Measurements from ENCODE around the gene SRRM5.

The SRRM5 gene

DNA sequence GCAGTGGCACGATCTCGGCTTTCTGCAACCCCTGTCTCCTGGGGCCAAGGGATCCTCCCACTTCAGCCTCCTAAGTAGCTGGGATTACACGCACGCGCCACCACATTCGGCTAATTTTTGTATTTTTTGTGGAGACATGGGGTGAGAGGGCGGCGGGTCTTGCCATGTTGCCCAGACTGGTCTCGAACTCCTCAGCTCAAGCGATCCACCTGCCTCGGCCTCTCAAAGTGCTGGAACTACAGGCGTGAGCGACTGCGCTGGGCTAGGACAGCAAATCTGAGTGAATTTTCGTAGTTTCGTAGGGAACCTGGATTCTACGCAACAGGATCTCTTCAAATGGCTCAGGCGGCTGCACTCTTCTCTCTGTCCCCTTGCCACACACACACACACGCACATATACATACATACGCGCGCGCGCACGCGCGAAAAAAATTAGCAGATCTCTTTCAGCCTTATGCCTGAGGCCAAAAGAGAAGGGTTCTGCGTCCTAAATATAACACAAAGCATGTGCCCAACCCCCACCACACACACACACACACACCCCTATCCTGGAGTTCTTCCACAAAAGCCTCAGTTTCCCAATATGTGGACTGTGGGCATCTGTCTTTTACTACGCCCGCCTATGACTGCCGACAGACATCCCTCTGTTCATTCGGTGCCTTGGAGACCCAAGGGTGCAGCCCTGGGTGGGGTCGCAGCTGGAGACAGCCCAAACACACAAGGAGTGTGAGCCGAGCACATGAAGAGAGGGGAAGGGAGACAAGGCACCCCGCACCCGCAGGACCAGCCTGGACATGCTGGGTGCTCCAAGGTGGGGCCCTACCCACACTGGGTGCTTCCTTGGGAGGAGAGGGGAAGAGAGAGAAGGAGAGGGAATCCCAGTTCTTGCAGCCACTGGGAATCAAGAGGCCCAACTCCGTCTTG is 35.7 kb upstream of the SRRM5 start:
- Histone ChIP-seq H3K27ac (ENCODE audit: low read depth, low read length) (no peak overlapping the region), H3K4me1 (ENCODE audit: control insufficient read depth, low read depth, low read length) (peaks cover 5% of the 10 kb centered on the region), H4K5ac (ENCODE audit: low read length) (no peak overlapping the region), H2BK120ac (ENCODE audit: low read depth, low read length) (no peak overlapping the region), H2AK5ac (ENCODE audit: low read length) (no peak overlapping the region), H4K8ac (ENCODE audit: low read depth, low read length) (no peak overlapping the region), H3K4me2 (ENCODE audit: low read length) (peak overlapping the region; percentile 34), H3K23ac (ENCODE audit: low read length) (no peak overlapping the region), H3K79me1 (ENCODE audit: low read length) (peaks cover 8% of the 10 kb centered on the region), H3K27me3 (ENCODE audit: insufficient read depth, low read length, poor library complexity) (no peaks in the 10 kb centered on the region), H3K18ac (ENCODE audit: low read length) (no peak overlapping the region), H3K4me3 (ENCODE audit: low read length) (no peak overlapping the region), H3K56ac (ENCODE audit: low read length) (peak overlapping the region; percentile 77), H3K79me2 (ENCODE audit: control insufficient read depth, insufficient read depth, low read length) (no peaks in the 10 kb centered on the region), H3K4ac (ENCODE audit: low read depth, low read length) (no peak overlapping the region), H3K36me3 (ENCODE audit: control insufficient read depth, insufficient read depth, low read length) (no peaks in the 10 kb centered on the region), H2BK5ac (ENCODE audit: low read length) (no peak overlapping the region), H2BK15ac (replicated peaks; ENCODE audit: low read depth) (no peak overlapping the region), H3K9ac (ENCODE audit: low read length) (peak overlapping the region; percentile 56)
- WGBS (ENCODE audit: extremely low coverage, insufficient coverage, low lambda C conversion rate): no CpG with 5 or more reads among the region's 37 CpGs
- DNase-seq: no peak

DNA sequence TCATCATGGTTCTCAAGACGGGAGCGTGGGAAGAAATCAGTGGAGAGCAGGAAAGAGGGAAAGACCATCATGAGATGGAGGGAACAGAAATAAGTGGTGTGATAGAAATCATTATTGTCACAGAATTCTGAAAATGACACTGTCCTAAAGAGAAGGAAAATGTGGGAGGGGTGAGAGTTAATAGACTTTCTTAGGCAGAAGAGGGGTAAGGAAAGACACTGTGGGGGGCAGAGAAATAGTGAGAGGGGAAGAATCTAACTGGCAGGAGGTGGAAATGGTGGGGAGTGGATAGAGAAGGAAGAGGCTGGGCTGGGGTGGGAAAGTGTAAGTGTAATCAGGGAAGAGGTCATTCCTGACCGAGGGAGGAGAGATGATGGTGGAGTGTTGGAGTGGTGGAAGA is 33.1 kb upstream of the SRRM5 start:
- Histone ChIP-seq H2AK5ac (ENCODE audit: low read length) (no peak overlapping the region), H2BK120ac (ENCODE audit: low read depth, low read length) (no peak overlapping the region), H3K27ac (ENCODE audit: low read depth, low read length) (no peak overlapping the region), H4K8ac (ENCODE audit: low read depth, low read length) (no peak overlapping the region), H3K18ac (ENCODE audit: low read length) (no peak overlapping the region), H3K79me2 (ENCODE audit: control insufficient read depth, insufficient read depth, low read length) (no peaks in the 10 kb centered on the region), H3K79me1 (ENCODE audit: low read length) (peaks cover 9% of the 10 kb centered on the region), H2BK15ac (replicated peaks; ENCODE audit: low read depth) (no peak overlapping the region), H3K23ac (ENCODE audit: low read length) (no peak overlapping the region), H3K4ac (ENCODE audit: low read depth, low read length) (no peak overlapping the region), H2BK5ac (ENCODE audit: low read length) (no peak overlapping the region), H3K4me1 (ENCODE audit: control insufficient read depth, low read depth, low read length) (peaks cover 9% of the 10 kb centered on the region), H4K5ac (ENCODE audit: low read length) (no peak overlapping the region), H3K27me3 (ENCODE audit: insufficient read depth, low read length, poor library complexity) (no peaks in the 10 kb centered on the region), H3K4me2 (ENCODE audit: low read length) (no peak overlapping the region), H3K36me3 (ENCODE audit: control insufficient read depth, insufficient read depth, low read length) (no peaks in the 10 kb centered on the region), H3K56ac (ENCODE audit: low read length) (no peak overlapping the region), H3K4me3 (ENCODE audit: low read length) (no peak overlapping the region), H3K9ac (ENCODE audit: low read length) (no peak overlapping the region)
- no peak for DNase-seq
- no CpG with 5 or more reads among the region's 3 CpGs for WGBS (ENCODE audit: extremely low coverage, insufficient coverage, low lambda C conversion rate)

DNA sequence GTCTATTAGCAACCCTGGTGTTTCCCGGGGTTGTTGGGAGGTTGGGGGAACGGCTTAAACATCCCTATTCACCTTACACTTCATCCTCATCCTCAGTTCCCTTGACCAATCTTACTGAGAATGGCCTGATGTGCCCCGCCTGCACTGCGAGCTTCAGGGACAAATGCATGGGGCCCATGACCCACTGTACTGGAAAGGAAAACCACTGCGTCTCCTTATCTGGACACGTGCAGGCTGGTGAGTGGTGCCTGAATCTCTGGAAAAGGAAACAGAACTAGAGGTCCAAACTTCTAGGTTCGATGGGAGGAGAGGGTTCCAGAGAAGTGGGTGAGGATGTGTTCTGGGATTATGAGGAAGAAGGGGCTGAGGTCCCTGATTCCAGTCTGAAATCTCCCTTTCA is 30.4 kb upstream of the SRRM5 start:
- H4K8ac ChIP-seq (ENCODE audit: low read depth, low read length): no peak overlapping the region
- peaks cover 6% of the 10 kb centered on the region for H3K4me1 ChIP-seq (ENCODE audit: control insufficient read depth, low read depth, low read length)
- H3K79me1 ChIP-seq (ENCODE audit: low read length): peaks cover 1% of the 10 kb centered on the region
- no peak overlapping the region for H2BK15ac ChIP-seq (replicated peaks; ENCODE audit: low read depth)
- peak overlapping the region; percentile 15 for H2AK5ac ChIP-seq (ENCODE audit: low read length)
- peak overlapping the region; percentile 0 for H3K4me2 ChIP-seq (ENCODE audit: low read length)
- no peaks in the 10 kb centered on the region for H3K36me3 ChIP-seq (ENCODE audit: control insufficient read depth, insufficient read depth, low read length)
- H3K27me3 ChIP-seq (ENCODE audit: insufficient read depth, low read length, poor library complexity): no peaks in the 10 kb centered on the region
- no peak overlapping the region for H3K27ac ChIP-seq (ENCODE audit: low read depth, low read length)
- H3K18ac ChIP-seq (ENCODE audit: low read length): no peak overlapping the region
- no peaks in the 10 kb centered on the region for H3K79me2 ChIP-seq (ENCODE audit: control insufficient read depth, insufficient read depth, low read length)
- no peak overlapping the region for H2BK5ac ChIP-seq (ENCODE audit: low read length)
- DNase-seq: no peak
- H3K23ac ChIP-seq (ENCODE audit: low read length): no peak overlapping the region
- H3K56ac ChIP-seq (ENCODE audit: low read length): peak overlapping the region; percentile 80
- peak overlapping the region; percentile 16 for H3K9ac ChIP-seq (ENCODE audit: low read length)
- H3K4me3 ChIP-seq (ENCODE audit: low read length): no peak overlapping the region
- no CpG with 5 or more reads among the region's 7 CpGs for WGBS (ENCODE audit: extremely low coverage, insufficient coverage, low lambda C conversion rate)
- H2BK120ac ChIP-seq (ENCODE audit: low read depth, low read length): no peak overlapping the region
- no peak overlapping the region for H3K4ac ChIP-seq (ENCODE audit: low read depth, low read length)
- H4K5ac ChIP-seq (ENCODE audit: low read length): no peak overlapping the region

DNA sequence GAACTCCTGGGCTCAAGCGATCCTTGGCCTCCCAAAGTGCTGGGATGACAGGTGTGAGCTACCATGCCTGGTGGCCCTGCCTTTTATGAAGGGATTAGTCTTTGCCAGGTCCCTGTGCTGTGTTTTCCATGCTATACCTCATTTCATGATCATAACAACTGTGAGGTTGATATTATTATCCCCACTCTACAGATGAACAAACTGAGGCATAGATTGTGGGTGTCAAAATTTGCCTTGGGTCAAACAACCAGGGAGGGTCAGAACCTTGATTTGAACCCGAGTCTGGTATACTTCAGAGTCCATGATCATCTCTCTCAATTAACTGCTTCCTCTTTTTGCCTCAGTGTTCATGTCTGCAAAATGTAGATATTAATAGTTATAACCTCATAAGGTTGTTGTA is 29.4 kb upstream of the SRRM5 start:
- WGBS (ENCODE audit: extremely low coverage, insufficient coverage, low lambda C conversion rate): no CpG with 5 or more reads among the region's 2 CpGs

DNA sequence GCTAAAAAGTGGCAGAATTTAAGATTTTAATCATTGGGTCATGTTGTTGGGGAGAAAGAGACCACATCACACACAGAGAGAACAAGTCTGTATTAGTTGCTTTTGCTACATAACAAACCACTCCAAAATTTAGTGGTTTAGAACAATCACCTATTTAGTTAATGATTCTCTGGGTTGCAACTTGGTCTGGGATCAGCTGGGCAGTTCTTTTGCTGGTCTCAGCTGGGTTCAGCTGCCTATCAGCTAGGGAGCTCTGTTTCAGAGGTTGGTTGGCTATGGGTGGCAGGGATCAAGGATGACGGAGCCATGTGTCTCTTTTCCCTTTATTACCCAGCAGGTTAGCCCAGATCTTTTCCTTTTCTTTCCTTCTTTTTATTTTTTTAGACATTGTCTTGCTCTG is 27.4 kb upstream of the SRRM5 start:
- Histone ChIP-seq H3K4me2 (ENCODE audit: low read length) (no peak overlapping the region), H2BK120ac (ENCODE audit: low read depth, low read length) (no peak overlapping the region), H4K5ac (ENCODE audit: low read length) (no peak overlapping the region), H3K4me1 (ENCODE audit: control insufficient read depth, low read depth, low read length) (peaks cover 5% of the 10 kb centered on the region), H3K9ac (ENCODE audit: low read length) (no peak overlapping the region), H2AK5ac (ENCODE audit: low read length) (no peak overlapping the region), H3K79me1 (ENCODE audit: low read length) (peaks cover 1% of the 10 kb centered on the region), H3K18ac (ENCODE audit: low read length) (no peak overlapping the region), H3K79me2 (ENCODE audit: control insufficient read depth, insufficient read depth, low read length) (no peaks in the 10 kb centered on the region), H2BK5ac (ENCODE audit: low read length) (no peak overlapping the region), H3K4me3 (ENCODE audit: low read length) (no peak overlapping the region), H2BK15ac (replicated peaks; ENCODE audit: low read depth) (no peak overlapping the region), H4K8ac (ENCODE audit: low read depth, low read length) (no peak overlapping the region), H3K23ac (ENCODE audit: low read length) (no peak overlapping the region), H3K27ac (ENCODE audit: low read depth, low read length) (no peak overlapping the region), H3K4ac (ENCODE audit: low read depth, low read length) (no peak overlapping the region), H3K27me3 (ENCODE audit: insufficient read depth, low read length, poor library complexity) (no peaks in the 10 kb centered on the region), H3K56ac (ENCODE audit: low read length) (no peak overlapping the region), H3K36me3 (ENCODE audit: control insufficient read depth, insufficient read depth, low read length) (peaks cover 1% of the 10 kb centered on the region)
- no CpG with 5 or more reads among the region's 1 CpG for WGBS (ENCODE audit: extremely low coverage, insufficient coverage, low lambda C conversion rate)
- no peak for DNase-seq

More for the DNA sequence above, 29.4 kb upstream of the SRRM5 start:
- H2BK5ac ChIP-seq (ENCODE audit: low read length): no peak overlapping the region
- H4K8ac ChIP-seq (ENCODE audit: low read depth, low read length): no peak overlapping the region
- no peak overlapping the region for H3K9ac ChIP-seq (ENCODE audit: low read length)
- peaks cover 5% of the 10 kb centered on the region for H3K4me1 ChIP-seq (ENCODE audit: control insufficient read depth, low read depth, low read length)
- H2BK120ac ChIP-seq (ENCODE audit: low read depth, low read length): no peak overlapping the region
- no peak for DNase-seq
- H3K36me3 ChIP-seq (ENCODE audit: control insufficient read depth, insufficient read depth, low read length): peaks cover 1% of the 10 kb centered on the region
- no peak overlapping the region for H3K4ac ChIP-seq (ENCODE audit: low read depth, low read length)
- H3K56ac ChIP-seq (ENCODE audit: low read length): no peak overlapping the region
- no peak overlapping the region for H4K5ac ChIP-seq (ENCODE audit: low read length)
- H2AK5ac ChIP-seq (ENCODE audit: low read length): no peak overlapping the region
- H3K4me2 ChIP-seq (ENCODE audit: low read length): no peak overlapping the region
- H3K27ac ChIP-seq (ENCODE audit: low read depth, low read length): no peak overlapping the region
- no peak overlapping the region for H2BK15ac ChIP-seq (replicated peaks; ENCODE audit: low read depth)
- no peak overlapping the region for H3K23ac ChIP-seq (ENCODE audit: low read length)
- H3K18ac ChIP-seq (ENCODE audit: low read length): no peak overlapping the region
- H3K4me3 ChIP-seq (ENCODE audit: low read length): no peak overlapping the region
- H3K79me2 ChIP-seq (ENCODE audit: control insufficient read depth, insufficient read depth, low read length): no peaks in the 10 kb centered on the region
- no peaks in the 10 kb centered on the region for H3K27me3 ChIP-seq (ENCODE audit: insufficient read depth, low read length, poor library complexity)
- peaks cover 1% of the 10 kb centered on the region for H3K79me1 ChIP-seq (ENCODE audit: low read length)

All from mesendoderm (in vitro differentiated cells).